Small intestine (tissue), 7 donors: ENCODE results near the gene VTN. TPM values are rescaled to one million over a fixed set of nuclear protein-coding genes. Genes with fewer than 3 reads are reported as not detected.

Experiments
- DNase-seq, 2 donors: peaks; one replicate each; pipeline versions ENCODE4 v3.0.0 to v3.0.0-alpha.2; 2013
- FAIRE-seq: peaks from 2 replicates; lab custom pipeline; 2012; peaks lifted over from hg19 to GRCh38; lab: Jason Lieb, UNC
- H3K27ac ChIP-seq, 3 donors: one replicate each; pipeline ENCODE4 v1.5.1; 2013; ENCODE audit warnings: low read length in 2 of 3, mild to moderate bottlenecking in 2 of 3, control low read depth in 1 of 3, inconsistent platforms in 1 of 3, low read depth in 1 of 3, moderate library complexity in 1 of 3
- H3K27me3 ChIP-seq, 3 donors: one replicate each; pipeline ENCODE4 v1.6.1; 2013; ENCODE audit warnings: low read length in 3 of 3, inconsistent platforms in 1 of 3; ENCODE audit not compliant: control insufficient read depth in 3 of 3, insufficient read depth in 3 of 3
- H3K36me3 ChIP-seq, 3 donors: one replicate each; pipeline ENCODE4 v1.6.1; 2013; ENCODE audit warnings: low read length in 3 of 3, inconsistent platforms in 1 of 3, low read depth in 1 of 3, mild to moderate bottlenecking in 1 of 3, moderate library complexity in 1 of 3; ENCODE audit not compliant: control insufficient read depth in 3 of 3, insufficient read depth in 2 of 3
- H3K4me1 ChIP-seq, 3 donors: one replicate each; pipeline ENCODE4 v1.6.1; 2013; ENCODE audit warnings: low read length in 2 of 3, inconsistent platforms in 1 of 3, low read depth in 1 of 3, mild to moderate bottlenecking in 1 of 3, moderate library complexity in 1 of 3; ENCODE audit not compliant: control insufficient read depth in 3 of 3, insufficient read depth in 2 of 3
- H3K4me3 ChIP-seq, 3 donors: one replicate each; pipeline ENCODE4 v1.5.1; 2013; ENCODE audit warnings: low read length in 3 of 3, control low read depth in 1 of 3, inconsistent platforms in 1 of 3, low read depth in 1 of 3, mild to moderate bottlenecking in 1 of 3, moderate library complexity in 1 of 3
- H3K9me3 ChIP-seq, 2 donors: one replicate each; pipeline ENCODE4 v1.6.1; 2013; ENCODE audit warnings: low read depth in 1 of 2, low read length in 1 of 2; ENCODE audit not compliant: control insufficient read depth in 2 of 2, insufficient read depth in 1 of 2
- WGBS, 3 donors: extraction: QIAGEN DNeasy Blood & Tissue Kit; methylation state at CpG; one replicate each; pipeline ENCODE4 v1.1.7; 2013; 5-methylcytosine and 5-hydroxymethylcytosine counted together
- polyA plus RNA-seq, 4 donors: library from polyadenylated mRNA; stranded (reverse) in 3 of 4; unstranded in 1 of 4; fragments of 200-250 nt in 3 of 4; fragments of 120-200 nt in 1 of 4; gene quantifications; one replicate each; pipeline versions ENCODE4 v1.2.1 to v1.2.3, GENCODE V29; 2013
- donor health status: healthy with polysubstance abuse.
- donor health status: control.
- donor health status: control.
- donor health status: Bipolar disorder and iron deficiency.
- donor health status: healthy.

Gene VTN
- polyA plus RNA-seq, 4 donors: 1.3 to 20.9 (median 2.2) TPM

- FAIRE-seq (no peak), DNase-seq (no peak)
- H3K27me3 ChIP-seq: no peaks in the 10 kb centered on the region
- 61 to 82% (median 62%) methylated on average over 2 of the region's 2 CpGs for WGBS, 3 donors
- no peaks in the 10 kb centered on the region for H3K9me3 ChIP-seq
- H3K27ac ChIP-seq: no peak overlapping the region
- H3K4me3 ChIP-seq: no peak overlapping the region
- H3K36me3 ChIP-seq: peaks cover 0 to 57% (median 3%) of the 10 kb centered on the region in 3 donors
- H3K4me1 ChIP-seq: peaks cover 0 to 41% (median 0%) of the 10 kb centered on the region in 3 donors
These were observed 21.3 kb upstream of the VTN start for GRCh38 chr17:28391401-28391800.

- H3K4me1 ChIP-seq: peaks cover 0 to 37% (median 0%) of the 10 kb centered on the region in 3 donors
- H3K4me3 ChIP-seq: no peak overlapping the region
- H3K36me3 ChIP-seq: peaks cover 0 to 54% (median 3%) of the 10 kb centered on the region in 3 donors
- DNase-seq (no peak), FAIRE-seq (no peak)
- no peaks in the 10 kb centered on the region for H3K9me3 ChIP-seq
- 92 to 100% (median 96%) methylated on average over 1 of the region's 1 CpG for WGBS, 3 donors
- no peaks in the 10 kb centered on the region for H3K27me3 ChIP-seq
- no peak overlapping the region for H3K27ac ChIP-seq
These were observed 20.9 kb upstream of the VTN start for GRCh38 chr17:28390984-28391383.

GRCh38 chr17:28390563-28390962 lies 20.5 kb upstream of the VTN start:
- Histone ChIP-seq H3K27ac (no peak overlapping the region), H3K27me3 (no peaks in the 10 kb centered on the region), H3K4me1 (peaks cover 0 to 36% (median 0%) of the 10 kb centered on the region in 3 donors), H3K4me3 (no peak overlapping the region), H3K36me3 (peaks cover 0 to 51% (median 3%) of the 10 kb centered on the region in 3 donors), H3K9me3 (no peaks in the 10 kb centered on the region)
- DNase-seq (no peak), FAIRE-seq (no peak)
- 22 to 74% (median 51%) methylated on average over 2 of the region's 2 CpGs for WGBS, 3 donors

GRCh38 chr17:28390141-28390540 lies 20.0 kb upstream of the VTN start:
- Histone ChIP-seq H3K9me3 (no peaks in the 10 kb centered on the region), H3K4me3 (no peak overlapping the region), H3K27me3 (no peaks in the 10 kb centered on the region), H3K36me3 (peaks cover 0 to 47% (median 3%) of the 10 kb centered on the region in 3 donors), H3K4me1 (peaks cover 0 to 35% (median 0%) of the 10 kb centered on the region in 3 donors), H3K27ac (no peak overlapping the region)
- no peak for FAIRE-seq
- no peak for DNase-seq
- WGBS, 3 donors: 26 to 69% (median 33%) methylated on average over 1 of the region's 1 CpG

- DNase-seq: no peak
These were observed 18.0 kb upstream of the VTN start for GRCh38 chr17:28388106-28388505.

GRCh38 chr17:28386391-28386790 lies 16.3 kb upstream of the VTN start:
- no peak overlapping the region for H3K27ac ChIP-seq
- peaks cover 0 to 29% (median 3%) of the 10 kb centered on the region in 3 donors for H3K36me3 ChIP-seq
- peaks cover 0 to 2% (median 0%) of the 10 kb centered on the region in 3 donors for H3K27me3 ChIP-seq
- no peak overlapping the region for H3K4me3 ChIP-seq
- no peak for DNase-seq
- peaks cover 0 to 25% (median 0%) of the 10 kb centered on the region in 3 donors for H3K4me1 ChIP-seq
- no peak for FAIRE-seq
- no peaks in the 10 kb centered on the region for H3K9me3 ChIP-seq

More at GRCh38 chr17:28388106-28388505, 18.0 kb upstream of the VTN start:
- Histone ChIP-seq H3K27ac (no peak overlapping the region), H3K4me3 (no peak overlapping the region), H3K27me3 (no peaks in the 10 kb centered on the region), H3K9me3 (no peaks in the 10 kb centered on the region), H3K36me3 (peaks cover 0 to 40% (median 3%) of the 10 kb centered on the region in 3 donors), H3K4me1 (peaks cover 0 to 26% (median 0%) of the 10 kb centered on the region in 3 donors)
- WGBS, 3 donors: 84 to 96% (median 92%) methylated on average over 11 of the region's 11 CpGs
- no peak for FAIRE-seq

- Histone ChIP-seq H3K27ac (peak overlapping the region in 1 of 3 donors; percentile 85), H3K9me3 (no peaks in the 10 kb centered on the region), H3K36me3 (peaks cover 0 to 23% (median 3%) of the 10 kb centered on the region in 3 donors), H3K4me1 (peaks cover 0 to 27% (median 0%) of the 10 kb centered on the region in 3 donors), H3K4me3 (peak overlapping the region in 2 of 3 donors; percentile 70 to 73), H3K27me3 (peaks cover 0 to 4% (median 2%) of the 10 kb centered on the region in 3 donors)
- FAIRE-seq: no peak
- no peak for DNase-seq
- 43 to 63% (median 52%) methylated on average over 8 of the region's 8 CpGs for WGBS, 3 donors
These were observed 15.3 kb upstream of the VTN start for GRCh38 chr17:28385406-28385805.

GRCh38 chr17:28385037-28385400 lies 14.9 kb upstream of the VTN start:
- peak overlapping the region; percentile 16 to 85 (median 52) for H3K27ac ChIP-seq
- WGBS, 3 donors: 4 to 31% (median 10%) methylated on average over 24 to 29 of the region's 29 CpGs
- peak in 1 of 2 donors; percentile 40 for DNase-seq

More at GRCh38 chr17:28385037-28385400, 14.9 kb upstream of the VTN start:
- H3K4me3 ChIP-seq: peak overlapping the region; percentile 24 to 73 (median 70)
- peaks cover 0 to 23% (median 3%) of the 10 kb centered on the region in 3 donors for H3K36me3 ChIP-seq
- no peaks in the 10 kb centered on the region for H3K9me3 ChIP-seq
- no peak for FAIRE-seq
- peaks cover 0 to 4% (median 2%) of the 10 kb centered on the region in 3 donors for H3K27me3 ChIP-seq
- peaks cover 0 to 31% (median 0%) of the 10 kb centered on the region in 3 donors for H3K4me1 ChIP-seq
